CD4-positive, alpha-beta T cell treated with Interleukin-17A for 4 hours (primary cell): ENCODE data around the gene ZNF438.
"Not testable (repeated sequence)": the region's sequence is repeated elsewhere in the genome, so short reads cannot be mapped to it uniquely, and the experiment has no call there.

Source experiments
- DNase-seq: peaks from one replicate; pipeline ENCODE4 v3.0.0-alpha.2; 2020; ENCODE audit warnings: mixed read lengths

The ZNF438 gene

GRCh38 chr10:30928742-30929141, 102.9 kb downstream of the ZNF438 start:
- DNase-seq = no peak

GRCh38 chr10:30918651-30919050, 113.0 kb downstream of the ZNF438 start:
- DNase-seq = no peak

- DNase-seq = no peak
These were observed 113.9 kb downstream of the ZNF438 start for GRCh38 chr10:30917789-30918188.

- DNase-seq = no peak
These were observed 114.6 kb downstream of the ZNF438 start for GRCh38 chr10:30917067-30917466.

GRCh38 chr10:30915146-30915545, 116.5 kb downstream of the ZNF438 start:
- DNase-seq = no peak

GRCh38 chr10:30911303-30911863, 120.3 kb downstream of the ZNF438 start:
- no peak for DNase-seq

- DNase-seq = no peak
These were observed 128.1 kb downstream of the ZNF438 start for GRCh38 chr10:30903397-30904138.

GRCh38 chr10:30902621-30903396, 128.9 kb downstream of the ZNF438 start:
- no peak for DNase-seq

GRCh38 chr10:30901487-30901886, 130.2 kb downstream of the ZNF438 start:
- DNase-seq = not testable (repeated sequence)

- no peak for DNase-seq
These were observed 132.7 kb downstream of the ZNF438 start for GRCh38 chr10:30898964-30899363.

GRCh38 chr10:30897547-30897946, 134.1 kb downstream of the ZNF438 start:
- DNase-seq = no peak

- no peak for DNase-seq
These were observed 134.6 kb downstream of the ZNF438 start for GRCh38 chr10:30897048-30897447.

- no peak for DNase-seq
These were observed 137.4 kb downstream of the ZNF438 start for GRCh38 chr10:30894221-30894620.

- no peak for DNase-seq
These were observed 138.5 kb downstream of the ZNF438 start for GRCh38 chr10:30893208-30893607.

GRCh38 chr10:30887839-30888238, 143.8 kb downstream of the ZNF438 start:
- DNase-seq = no peak

GRCh38 chr10:30885423-30885822, 146.2 kb downstream of the ZNF438 start:
- no peak for DNase-seq

GRCh38 chr10:30883751-30884150, 147.9 kb downstream of the ZNF438 start:
- DNase-seq = no peak

- no peak for DNase-seq
These were observed 148.5 kb downstream of the ZNF438 start for GRCh38 chr10:30883116-30883515.

- no peak for DNase-seq
These were observed 149.4 kb downstream of the ZNF438 start for GRCh38 chr10:30882281-30882680.

- no peak for DNase-seq
These were observed 152.7 kb downstream of the ZNF438 start for GRCh38 chr10:30878920-30879319.

- DNase-seq = no peak
These were observed 154.6 kb downstream of the ZNF438 start for GRCh38 chr10:30877111-30877510.

- DNase-seq = no peak
These were observed 158.3 kb downstream of the ZNF438 start for GRCh38 chr10:30873411-30873810.

- DNase-seq = no peak
These were observed 160.8 kb downstream of the ZNF438 start for GRCh38 chr10:30870896-30871295.

GRCh38 chr10:30869566-30869965, 162.1 kb downstream of the ZNF438 start:
- DNase-seq = no peak
